CD4-positive, alpha-beta T cell treated with Interleukin-6 at 100 ng/mL for 8 hours (primary cell): ENCODE data around the gene SORCS2.
A peak's percentile ranks its signal among the peaks of the same experiment; 100 is the strongest.

ENCODE experiments used
- DNase-seq: peaks from one replicate; pipeline ENCODE4 v3.0.0-alpha.2; 2020; ENCODE audit warnings: mixed read lengths, low spot score

SORCS2 gene

DNA sequence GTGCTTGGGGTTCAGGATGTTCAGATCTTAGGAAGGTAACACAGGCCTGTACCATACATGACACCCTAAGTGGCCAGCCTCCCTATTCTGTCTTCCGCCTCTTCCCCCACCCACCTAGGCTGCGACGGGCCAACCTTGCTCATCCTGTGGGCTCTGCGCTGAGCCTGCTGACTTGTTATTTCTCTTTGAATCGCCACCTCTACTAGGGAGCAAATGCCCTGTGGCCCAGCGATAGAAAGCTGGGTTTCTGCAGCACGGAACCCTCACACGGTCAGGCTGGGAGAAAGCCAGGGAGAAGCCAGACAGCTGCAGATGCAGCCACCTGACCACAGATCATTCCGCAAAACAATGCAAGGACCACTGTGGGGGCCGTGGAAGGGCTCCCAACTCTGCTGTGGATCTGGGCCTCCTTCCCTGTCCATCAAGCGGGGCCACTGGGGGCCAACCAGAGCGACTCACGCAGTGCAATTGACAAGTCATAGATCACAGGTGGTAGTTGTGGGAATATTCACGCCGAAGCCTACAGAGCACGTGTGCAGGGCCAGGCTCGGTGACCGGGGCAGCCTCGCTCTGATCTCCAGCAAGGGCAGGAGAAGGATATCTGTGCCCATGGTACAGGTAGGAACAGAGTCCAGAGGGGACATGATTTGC, 519.8 kb downstream of the SORCS2 start:
- DNase-seq: no peak

DNA sequence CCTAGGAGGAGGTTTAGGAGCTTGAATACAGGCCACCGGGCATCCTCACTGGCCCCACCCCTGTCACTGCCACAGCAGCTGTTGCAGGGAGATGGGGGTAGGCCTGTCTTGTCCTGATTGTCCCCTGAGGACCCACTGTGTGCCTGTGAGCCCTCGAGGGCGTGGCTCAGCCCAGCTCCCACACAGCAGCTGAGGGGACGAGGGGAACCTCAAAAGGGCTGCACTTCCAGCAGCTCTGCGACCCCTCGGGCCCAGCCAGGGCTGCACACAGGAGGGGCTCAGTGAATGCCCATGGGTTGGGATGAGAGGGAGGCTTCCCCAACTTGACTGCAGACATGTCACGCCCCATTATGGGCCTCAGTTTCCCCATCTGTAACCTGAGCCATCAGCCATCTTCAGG, 521.4 kb downstream of the SORCS2 start:
- no peak for DNase-seq

DNA sequence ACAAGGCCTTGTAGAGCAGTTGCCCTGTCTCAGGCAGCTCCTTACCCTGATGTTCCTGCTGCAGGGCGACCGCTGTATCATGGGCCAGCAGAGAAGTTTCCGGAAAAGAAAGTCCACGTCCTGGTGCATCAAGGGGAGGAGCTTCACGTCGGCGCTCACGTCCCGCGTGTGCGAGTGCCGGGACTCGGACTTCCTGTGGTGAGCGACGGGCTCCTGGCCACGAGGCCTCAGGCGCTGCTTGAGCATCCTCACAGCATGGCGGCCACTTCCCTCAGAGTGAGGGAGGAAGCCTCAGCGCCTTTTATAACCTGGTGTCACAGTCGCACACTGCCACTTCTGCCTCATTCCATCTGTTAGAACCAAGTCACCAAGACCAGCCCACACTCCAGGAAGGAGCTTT, 521.8 kb downstream of the SORCS2 start:
- no peak for DNase-seq

DNA sequence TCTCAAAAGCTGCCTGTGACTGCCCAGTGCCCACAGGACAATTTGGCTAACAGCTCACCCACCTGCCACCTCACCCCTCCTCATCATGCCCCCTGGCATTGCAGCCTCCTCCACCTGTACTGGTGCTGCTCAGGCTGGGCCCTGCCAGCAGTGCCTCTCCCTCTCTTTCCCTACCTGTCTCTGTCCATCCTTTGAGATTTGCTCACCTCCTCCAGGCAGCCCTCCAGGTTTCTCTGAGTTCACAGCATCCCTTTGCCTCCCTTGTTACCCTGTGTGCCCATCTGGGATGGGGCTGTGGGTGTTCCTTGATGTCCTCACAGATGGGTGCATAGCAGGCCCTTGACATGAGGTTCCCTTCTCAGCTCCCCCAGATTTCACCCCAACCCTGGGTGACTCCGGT, 522.4 kb downstream of the SORCS2 start:
- no peak for DNase-seq

DNA sequence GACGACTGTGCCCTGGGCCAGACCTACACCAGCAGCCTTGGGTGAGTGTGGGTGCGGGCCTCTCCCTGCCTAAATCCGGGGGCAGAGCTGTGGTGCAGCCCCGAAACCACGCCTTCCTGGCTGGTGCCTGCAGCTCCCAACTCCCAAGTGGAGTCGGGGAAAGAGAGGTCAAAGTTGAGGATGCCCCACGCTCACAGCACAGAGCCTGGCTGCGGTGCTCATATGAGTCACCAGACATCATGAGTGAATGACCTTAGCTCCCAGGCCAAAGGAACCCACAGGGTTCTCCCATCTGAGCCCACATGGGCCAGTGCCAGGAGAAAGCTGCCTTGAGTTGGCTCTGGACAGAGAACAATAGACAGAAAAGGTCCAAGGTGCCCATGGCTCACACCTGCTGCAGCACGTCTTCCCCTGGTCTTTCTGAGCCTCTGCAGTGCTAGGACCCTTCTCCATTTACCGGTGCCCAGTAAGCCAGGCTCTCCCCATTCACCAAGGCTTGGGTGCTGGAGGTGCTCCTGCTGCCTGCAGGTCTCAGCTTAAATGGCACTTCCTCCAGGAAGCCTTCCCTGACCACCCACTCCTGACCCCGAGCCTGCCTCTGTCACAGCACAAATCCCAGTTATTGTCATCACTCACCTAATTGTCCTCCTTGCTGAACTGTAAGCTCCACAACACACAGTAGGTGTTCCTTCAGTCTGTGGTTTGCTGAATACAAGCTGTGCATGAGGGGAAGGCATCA, 523.1 kb downstream of the SORCS2 start:
- no peak for DNase-seq

DNA sequence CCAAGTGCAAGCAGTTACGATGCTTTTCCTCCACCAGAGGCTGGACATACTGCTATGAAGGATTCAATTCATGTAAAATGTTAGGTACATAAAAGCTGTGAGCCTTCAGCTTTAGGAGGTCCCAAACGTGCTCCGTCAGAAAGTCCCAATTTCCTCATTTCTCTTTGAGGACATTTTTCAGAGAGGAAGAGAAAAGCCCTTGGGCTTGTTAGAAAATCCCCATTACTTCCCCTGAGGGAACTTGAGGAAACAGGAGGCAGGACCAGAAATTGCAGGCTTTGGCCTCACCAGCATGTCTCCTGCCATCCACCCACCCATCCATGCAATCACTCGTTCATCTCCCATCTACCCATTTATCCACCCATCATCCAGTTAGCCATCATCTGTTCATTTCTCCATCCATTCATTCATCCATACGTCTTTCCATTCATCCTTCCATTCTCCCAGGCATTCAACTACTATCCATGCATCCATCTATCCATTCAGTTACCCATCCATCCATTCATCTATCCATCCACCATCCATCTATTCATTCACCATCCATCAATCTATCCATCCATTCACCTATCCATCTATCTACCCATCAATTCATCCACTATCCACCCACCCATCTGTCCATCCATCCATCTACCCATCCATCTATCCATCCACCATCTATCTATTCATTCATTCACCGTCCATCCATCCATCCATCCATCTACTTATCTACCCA, 523.8 kb downstream of the SORCS2 start:
- DNase-seq: no peak

DNA sequence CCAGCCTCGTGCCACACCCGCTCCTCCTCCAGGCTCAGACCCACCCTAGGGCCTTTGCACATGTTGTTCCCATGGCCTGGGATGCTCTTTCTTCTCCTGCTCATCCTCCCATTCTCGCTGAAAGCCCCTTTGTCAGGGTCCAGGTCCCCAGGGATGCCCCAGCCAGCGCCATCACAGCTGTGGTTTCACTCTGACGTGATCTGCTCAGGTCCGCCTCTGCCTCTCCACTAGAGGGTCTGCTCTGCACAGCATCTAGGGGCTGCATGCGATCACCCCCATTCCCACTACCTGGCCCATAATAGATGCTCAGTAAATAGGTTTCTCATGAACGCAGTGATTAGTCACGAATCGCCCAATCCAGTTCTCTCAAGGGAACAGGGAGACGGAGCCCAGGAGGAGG, 524.8 kb downstream of the SORCS2 start:
- DNase-seq: no peak

DNA sequence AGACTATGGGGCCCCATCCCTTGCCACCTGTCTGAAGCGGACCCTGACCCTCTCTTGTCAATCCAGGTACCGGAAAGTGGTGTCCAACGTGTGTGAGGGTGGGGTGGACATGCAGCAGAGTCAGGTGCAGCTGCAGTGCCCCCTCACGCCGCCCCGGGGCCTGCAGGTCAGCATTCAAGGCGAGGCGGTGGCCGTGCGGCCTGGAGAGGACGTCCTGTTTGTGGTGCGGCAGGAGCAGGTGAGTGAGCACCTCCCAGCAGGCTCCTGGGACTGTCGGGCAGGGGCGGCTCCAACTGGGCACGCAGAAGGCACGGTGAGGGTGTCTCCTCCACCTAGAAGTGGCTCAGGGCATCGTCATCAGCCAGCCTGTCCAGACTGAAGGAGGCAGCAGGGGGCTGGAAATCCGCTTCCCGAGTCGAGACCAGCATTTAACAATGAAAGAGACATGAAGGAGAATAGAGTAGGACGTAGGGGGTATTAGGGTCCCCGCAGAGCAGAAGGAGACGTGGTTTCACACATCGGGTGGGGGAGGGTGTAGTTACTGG, 525.7 kb downstream of the SORCS2 start:
- DNase-seq: no peak

DNA sequence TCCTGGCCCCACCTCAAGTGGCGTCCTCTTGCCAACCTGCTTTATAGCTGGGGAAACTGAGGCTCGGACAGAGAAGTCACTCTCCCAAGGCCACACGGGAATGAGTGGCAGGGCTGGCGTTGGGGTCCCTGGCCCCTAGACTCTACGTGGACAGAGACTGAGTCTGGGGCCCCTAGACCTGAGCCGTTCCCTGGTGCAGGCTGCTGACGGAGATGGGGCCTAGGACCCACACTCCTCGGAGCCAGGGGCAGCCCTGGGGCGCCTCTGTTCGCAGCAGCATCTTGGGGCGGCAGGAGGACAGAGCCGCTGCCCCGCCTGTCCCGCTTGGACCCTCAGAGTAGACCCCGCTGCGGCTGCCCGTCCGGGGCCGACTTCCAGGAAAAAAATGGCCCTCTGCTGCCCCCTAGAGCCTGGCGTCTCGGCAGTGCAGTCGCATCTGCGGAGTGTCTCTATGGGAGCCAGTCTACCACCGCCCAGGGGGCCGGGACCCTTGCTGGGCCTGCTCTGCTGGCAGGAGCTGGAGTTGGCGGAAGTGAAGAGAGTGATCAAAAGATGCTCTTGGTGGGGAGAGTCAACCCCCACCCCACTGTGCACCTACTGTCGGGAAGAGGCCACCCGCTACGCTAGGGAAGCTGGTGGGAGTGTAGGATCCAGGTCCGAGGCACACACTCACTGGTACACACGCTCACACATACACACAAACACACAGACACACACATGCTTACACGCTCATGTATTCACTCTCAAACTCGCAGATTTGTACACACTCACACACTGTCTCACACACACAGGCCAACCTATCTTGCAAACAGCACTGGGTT, 527.2 kb downstream of the SORCS2 start:
- peak; percentile 39 for DNase-seq

DNA sequence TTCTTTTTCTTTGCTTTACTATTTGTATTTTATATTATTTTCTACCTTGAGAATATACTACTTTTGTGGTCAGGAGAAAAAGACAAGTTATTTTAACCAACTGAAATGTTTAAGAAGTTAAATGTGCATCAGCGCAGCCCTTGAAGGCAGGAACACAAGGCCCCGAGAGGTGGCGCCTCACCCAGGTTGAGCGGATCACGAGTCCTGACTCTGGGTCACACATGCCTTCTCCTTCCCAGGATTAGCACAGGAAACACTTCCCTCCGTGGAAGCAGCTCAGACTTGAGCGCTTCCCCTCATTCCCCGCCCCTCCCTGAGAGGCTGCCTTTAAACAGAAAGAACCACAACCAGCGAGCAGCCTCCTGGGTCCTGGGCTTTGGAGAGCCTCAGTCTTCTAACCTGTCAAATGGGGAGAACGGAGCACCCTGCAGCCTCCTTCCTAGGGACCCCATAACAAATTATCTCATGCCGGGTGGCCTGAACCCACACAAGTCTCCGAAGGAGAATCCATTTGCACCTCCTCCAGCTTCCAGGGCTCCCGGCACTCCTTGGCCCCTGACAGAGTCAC, 529.7 kb downstream of the SORCS2 start:
- DNase-seq: no peak

DNA sequence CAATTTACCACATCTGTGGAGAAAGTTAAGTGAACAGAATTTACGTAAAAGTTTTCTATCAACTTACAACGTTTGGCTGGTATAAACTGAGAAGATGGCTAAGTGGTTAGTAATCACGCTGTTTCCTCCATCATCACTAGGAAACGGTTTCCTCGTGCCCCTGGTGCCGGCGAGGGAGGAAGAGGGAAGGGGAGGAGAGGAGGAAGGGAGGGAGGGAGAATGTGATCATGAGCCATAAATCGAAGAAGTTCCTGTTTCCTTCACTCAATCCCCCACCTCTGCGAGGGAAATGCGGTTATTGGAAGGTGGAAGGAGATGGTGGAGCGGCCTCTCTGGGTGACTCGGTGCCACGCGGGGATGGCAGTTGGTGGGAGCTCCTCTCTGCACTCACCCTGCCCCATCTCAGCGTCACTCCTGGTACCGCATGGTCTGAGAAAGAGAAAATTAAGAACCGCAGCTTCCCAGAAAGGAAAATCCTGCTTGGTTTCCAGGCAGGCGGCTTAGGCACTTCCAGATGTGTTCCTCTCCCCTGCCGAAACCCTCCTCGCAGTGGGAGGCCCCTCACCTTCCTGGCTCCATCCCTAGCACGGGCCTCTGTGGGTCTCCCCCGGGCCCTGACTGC, 530.5 kb downstream of the SORCS2 start:
- DNase-seq: no peak

DNA sequence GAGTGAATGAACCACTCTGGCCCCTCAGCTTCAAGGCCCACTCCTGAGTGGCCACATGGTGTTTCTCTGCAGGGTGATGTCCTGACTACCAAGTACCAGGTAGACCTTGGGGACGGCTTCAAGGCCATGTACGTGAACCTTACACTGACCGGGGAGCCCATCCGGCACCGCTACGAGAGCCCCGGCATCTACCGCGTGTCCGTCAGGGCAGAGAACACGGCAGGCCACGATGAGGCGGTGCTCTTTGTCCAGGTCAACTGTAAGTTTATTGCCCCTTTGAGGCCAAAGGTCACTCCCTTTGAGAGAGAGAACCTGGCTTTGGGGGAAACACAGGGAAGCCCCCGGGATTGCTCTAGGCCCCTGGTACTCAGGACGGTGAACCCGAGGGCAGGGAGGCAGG, 531.3 kb downstream of the SORCS2 start:
- no peak for DNase-seq

DNA sequence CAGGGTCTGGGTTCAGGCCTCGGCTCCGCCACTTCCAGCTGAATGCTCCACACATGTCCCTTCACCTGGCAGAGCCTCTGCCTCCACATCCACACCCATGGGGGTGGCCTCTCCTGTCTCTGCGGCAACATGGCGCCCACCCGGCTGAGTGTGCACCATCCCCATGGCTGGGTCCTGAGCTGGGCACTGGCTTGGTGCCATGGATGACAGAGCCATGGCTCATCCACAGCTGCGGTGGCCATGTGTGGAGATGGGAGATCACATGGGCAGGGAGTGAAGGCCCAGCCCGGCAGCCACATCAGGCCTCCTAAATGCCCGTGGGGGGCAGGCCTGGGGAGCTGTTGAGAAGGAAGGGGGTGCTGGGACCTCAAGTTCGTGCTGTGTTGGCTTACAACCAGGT, 533.6 kb downstream of the SORCS2 start:
- no peak for DNase-seq

DNA sequence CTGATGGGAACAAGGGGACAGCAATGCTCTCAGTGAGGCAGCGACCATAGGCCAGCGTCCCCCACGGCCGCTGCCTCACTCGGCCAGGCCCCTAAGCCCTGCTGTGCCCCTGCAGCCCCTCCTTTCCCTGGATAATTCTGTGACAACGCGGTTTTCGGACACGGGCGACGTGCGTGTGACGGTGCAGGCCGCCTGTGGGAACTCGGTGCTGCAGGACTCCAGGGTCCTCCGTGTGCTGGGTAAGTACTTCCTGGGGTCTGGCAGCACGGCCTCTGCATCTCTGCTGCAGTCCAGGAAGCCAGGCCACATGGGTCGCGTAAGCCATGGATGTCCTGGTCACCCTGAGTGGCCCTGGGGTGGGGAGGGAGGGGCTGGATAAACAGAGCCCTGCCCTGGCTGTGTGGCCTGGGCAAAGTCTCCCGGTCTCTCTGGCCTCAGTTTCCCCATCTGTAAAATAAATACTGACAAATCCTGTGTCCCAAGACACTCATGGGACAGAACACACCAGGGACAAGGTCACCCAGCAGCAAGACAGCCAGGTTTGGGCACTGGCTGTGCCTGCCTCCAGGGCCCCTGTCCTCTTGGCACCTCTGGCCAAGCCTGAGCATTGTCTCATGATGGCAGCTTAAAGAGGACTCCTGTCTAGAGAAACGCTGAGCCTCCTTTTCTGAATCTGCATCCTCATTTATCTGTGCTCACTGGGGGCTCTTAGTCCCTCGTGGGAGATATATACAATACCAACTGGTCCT, 534.5 kb downstream of the SORCS2 start:
- DNase-seq: no peak

DNA sequence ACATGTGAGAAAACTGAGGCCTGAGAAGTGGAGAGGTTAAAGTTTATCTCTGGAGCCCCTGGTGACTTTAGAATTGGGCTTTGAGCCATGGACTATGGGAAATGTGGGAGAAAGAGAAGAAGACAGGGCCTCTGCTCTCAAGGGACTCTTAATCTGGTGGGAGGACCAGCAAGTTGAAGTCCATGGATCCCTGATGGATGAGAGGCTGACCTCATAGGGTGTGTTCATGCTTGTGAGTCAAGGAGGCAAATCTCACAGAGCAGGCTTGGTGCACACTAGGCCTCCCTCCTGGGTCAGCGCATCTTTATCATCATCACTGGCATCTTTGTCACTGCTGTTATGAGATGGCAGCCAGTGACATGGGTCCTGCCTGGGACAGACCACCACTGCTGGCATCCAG, 535.4 kb downstream of the SORCS2 start:
- DNase-seq: no peak

DNA sequence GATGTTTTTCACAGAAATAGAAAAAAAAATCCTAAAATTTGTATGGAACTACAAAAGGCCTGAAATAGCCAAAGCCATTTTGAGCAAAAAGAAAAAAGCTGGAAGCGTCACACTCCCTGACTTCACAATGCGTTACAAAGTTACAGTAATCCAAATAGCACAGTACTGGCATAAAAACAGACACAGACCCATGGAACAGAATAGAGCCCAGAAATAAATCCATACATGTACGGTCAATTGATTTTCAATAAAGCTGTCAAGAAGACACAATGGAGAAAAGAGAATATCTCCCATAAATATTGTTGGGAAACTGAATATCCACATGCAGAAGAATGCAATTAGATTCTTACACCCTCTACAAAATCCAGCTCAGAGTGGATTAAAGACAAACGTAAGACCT, 539.1 kb downstream of the SORCS2 start:
- DNase-seq: no peak

DNA sequence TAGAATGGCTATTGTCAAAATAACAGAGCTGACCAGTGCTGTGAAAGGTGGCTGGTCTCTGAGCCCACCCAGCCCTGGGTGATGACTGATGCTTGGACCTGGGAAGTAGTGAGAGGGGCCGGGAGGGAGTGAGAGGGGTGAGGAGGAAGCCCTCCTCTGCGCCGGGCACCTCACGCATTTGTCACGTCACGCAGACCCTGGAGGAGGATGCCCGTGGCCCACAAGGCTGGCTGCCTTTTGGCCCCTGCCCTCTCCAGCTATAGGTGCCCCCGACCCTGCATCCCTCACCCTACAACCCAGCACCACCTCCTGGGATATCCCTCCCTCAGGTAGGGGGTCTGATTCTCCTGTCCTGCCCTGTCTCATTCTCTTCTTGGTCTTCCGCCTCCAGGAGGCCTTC, 539.9 kb downstream of the SORCS2 start:
- no peak for DNase-seq

DNA sequence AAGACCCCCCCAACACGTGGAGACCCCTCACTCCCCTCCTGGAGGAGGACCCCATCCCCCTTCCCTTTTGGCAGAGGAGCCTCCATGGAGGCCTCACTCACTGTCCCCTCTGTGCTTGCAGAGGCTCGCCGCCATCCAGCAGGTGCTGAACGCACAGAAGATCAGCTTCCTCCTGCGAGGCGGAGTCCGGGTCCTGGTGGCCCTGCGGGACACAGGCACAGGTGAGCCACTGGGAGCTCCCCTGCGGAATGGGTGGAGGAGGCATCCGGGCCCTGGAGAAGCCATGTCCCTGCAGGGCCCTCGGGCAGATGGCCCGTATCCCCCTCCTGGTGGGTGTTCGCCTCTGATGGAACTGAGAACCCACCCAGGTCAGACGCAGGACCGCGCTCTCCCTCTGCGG, 540.9 kb downstream of the SORCS2 start:
- no peak for DNase-seq

DNA sequence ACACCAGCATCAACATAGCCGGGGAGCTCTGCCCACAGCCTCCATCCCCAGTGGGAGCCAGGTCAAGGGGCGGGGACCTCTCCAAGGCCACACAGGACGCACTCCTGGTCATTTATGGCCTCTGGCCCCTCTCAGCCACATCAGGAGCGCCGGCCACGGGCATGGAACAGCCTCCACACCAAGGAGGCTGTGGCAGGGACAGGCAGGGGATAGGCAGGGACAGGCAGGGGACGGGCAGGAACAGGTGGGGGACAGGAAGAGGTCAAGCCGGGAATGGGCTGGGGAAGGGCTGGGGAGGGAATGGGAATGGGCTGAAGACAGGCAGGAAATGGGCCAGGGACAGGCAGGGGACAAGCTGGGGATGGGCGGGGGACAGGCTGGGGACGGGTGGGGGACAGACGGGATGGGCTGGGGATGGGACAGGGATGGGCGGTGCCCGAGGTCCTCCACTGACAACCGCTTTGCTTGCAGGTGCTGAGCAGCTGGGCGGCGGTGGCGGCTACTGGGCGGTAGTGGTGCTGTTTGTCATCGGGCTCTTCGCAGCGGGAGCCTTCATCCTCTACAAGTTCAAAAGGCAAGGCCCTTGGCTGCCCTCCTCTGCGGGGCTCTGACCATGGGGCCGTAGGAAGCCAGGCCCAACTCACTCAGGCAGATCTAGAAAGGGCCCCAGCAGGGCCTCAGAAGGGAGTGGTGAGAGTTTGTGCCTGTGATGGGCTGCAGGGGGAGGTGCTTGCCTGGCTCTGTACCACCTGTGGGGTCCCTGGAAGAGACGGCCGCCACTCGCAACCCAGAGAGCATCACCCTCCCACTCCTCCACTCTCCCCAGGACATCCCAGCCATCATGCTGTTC, 541.7 kb downstream of the SORCS2 start:
- DNase-seq: no peak
